Measurements from ENCODE around the gene SELP. TPM values are rescaled to one million over a fixed set of nuclear protein-coding genes. Genes with fewer than 3 reads are reported as not detected.
A peak's percentile ranks its signal among the peaks of the same experiment; 100 is the strongest.

SELP gene
- total and polyA plus RNA-seq, 2 of the 13 experiments (the other 11 are each of a cell fraction or from before 2014, with no cell fraction given): 0.11 TPM; not detected in 1

DNA sequence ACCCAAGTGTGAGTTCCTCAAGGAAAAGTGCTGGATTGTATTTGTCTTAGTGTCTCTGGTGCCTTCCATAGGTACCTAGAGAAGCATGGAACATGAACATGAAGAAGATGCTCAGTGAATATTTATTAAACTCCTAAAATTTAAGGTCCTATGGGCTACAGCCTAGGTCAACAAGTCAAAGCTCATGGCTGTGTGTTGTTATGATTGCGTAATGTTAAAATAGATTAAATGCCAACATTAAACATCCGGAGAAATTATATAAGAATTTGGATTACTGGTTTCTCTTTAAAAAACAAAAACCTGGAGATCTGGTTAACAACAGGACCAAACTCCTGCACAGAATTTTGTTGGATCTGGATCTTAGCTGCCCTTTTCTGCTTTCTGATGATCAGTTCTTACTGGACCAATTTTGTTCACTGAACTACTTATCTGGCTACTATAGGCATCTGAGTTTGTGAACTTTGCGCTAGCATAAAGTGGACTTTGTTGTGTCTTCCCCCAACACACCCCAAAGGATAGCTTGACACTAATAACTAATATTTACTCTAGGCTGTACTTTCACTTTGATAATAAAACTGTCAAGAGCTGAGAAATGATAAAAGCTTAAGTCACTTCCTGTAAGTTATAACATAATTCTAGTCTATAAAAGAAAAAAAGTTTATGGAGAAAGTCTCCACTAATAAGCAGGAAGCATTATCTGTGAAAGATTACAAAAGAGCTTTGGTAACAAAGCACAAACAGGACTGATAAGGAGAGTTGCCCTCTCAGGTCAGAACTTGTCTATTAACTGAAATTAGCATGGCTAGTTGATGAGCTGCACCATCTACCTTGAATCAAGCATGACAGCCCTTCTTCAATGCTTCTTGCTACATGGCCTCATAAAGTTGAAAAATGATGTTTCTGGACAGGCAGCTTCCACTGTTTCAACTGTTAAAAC is 64.3 kb downstream of the SELP start (continued):
- TF ChIP-seq EP300 (IDR thresholded peaks at IDR 0.05; ENCODE audit: low read depth in 2 of 2, low read length in 2 of 2) (peak in 1 of 2 experiments; percentile 68; a peak in 1 of 4 replicates), EP300 (CRISPR knock-in tag; IDR thresholded peaks at IDR 0.05; ENCODE audit: borderline replicate concordance) (no peak)

DNA sequence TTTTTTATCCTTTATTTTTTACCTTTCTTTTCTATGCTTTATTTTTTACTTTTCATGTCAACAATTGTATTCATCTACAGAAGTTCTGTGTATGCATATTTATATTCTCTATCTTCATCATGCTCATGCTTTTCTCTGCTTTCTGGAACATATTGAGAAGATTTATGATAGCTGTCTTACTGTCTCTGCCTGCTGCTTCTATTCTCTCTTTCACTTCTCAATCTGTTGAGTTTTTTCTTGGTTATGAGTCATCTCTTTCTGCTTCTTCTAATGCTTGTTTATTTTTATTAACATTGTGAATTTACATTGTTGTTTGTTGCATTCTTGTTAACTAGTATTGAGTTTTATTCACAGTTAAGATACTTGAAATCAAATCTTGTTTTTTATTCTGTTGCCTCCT is 66.3 kb downstream of the SELP start:
- Histone ChIP-seq H3K36me3 (replicated peaks in 1 of 2; ENCODE audit: control insufficient read depth in 1 of 2, insufficient read depth in 2 of 2, low read length in 2 of 2) (peaks cover 17 to 55% of the 10 kb centered on the region in 2 experiments), H3K9me3 (ENCODE audit: low read length) (peaks cover 13% of the 10 kb centered on the region), H3K4me3 (replicated peaks in 1 of 3; ENCODE audit: insufficient read depth in 1 of 3, low read depth in 2 of 3, low read length in 3 of 3) (no peak overlapping the region), H3K4me2 (ENCODE audit: low read depth, low read length) (no peak overlapping the region), H2AFZ (ENCODE audit: low read length) (no peak overlapping the region), H4K20me1 (ENCODE audit: insufficient read depth, low read length) (no peaks in the 10 kb centered on the region), H3K4me1 (ENCODE audit: insufficient read depth, low read length) (peaks cover 45% of the 10 kb centered on the region), H3K9ac (ENCODE audit: insufficient read depth, low read depth, low read length) (no peak overlapping the region), H3K79me2 (ENCODE audit: insufficient read depth, low read length) (peaks cover 5% of the 10 kb centered on the region), H3K27ac (ENCODE audit: extremely low read length, insufficient read depth, low read length) (no peak overlapping the region), H3K27me3 (ENCODE audit: control insufficient read depth in 1 of 2, insufficient read depth in 2 of 2, low read length in 2 of 2) (no peaks in the 10 kb centered on the region)
- in situ Hi-C loops (cut with HindIII; ENCODE audit: extremely low pct_ligation_motif_present, low pct_unique_long_range_greater_than_20kb) (no loop called here), intact Hi-C loops (cut with micrococcal nuclease; ENCODE audit: unreplicated experiment) (no loop called here)
- ChIA-PET CTCF (ENCODE audit: low intra/inter-chr PET ratio, low total read pairs) (no interaction called here), POLR2A (interaction anchor here (1.2 kb wide), 1 partner anchor 12 kb away, joined by 4 read pairs; no protein-coding TSS in a partner anchor)
- TF ChIP-seq NKX3-1 (CRISPR knock-in tag; IDR thresholded peaks at IDR 0.05) (no peak), ZNF598 (CRISPR knock-in tag; IDR thresholded peaks at IDR 0.05; ENCODE audit: borderline replicate concordance) (no peak), ZFP90 (CRISPR knock-in tag; IDR thresholded peaks at IDR 0.05; ENCODE audit: borderline replicate concordance) (no peak), MATR3 (CRISPR knock-in tag; IDR thresholded peaks at IDR 0.05) (no peak)
- no TSS peak for BruUV-seq (replicated peaks)
- DNase-seq (ENCODE audit: low spot score) (no peak), ATAC-seq (no peak), FAIRE-seq (no peak)

Measured in HepG2 (cell line).